Nephron (organoid): ENCODE data around the gene CFAP61.
A peak's percentile ranks its signal among the peaks of the same experiment; 100 is the strongest.

Source experiments
- H3K27ac Mint-ChIP-seq, 3 experiments: 2 replicates each; pipeline ENCODE4 v1.8.0; 2020; ENCODE audit warnings: mixed read lengths in 3 of 3, mild to moderate bottlenecking in 2 of 3, moderate library complexity in 1 of 3
- H3K27me3 Mint-ChIP-seq: 2 replicates; pipeline ENCODE4 v1.8.0; 2021; ENCODE audit warnings: low read depth, mild to moderate bottlenecking, moderate library complexity, mixed read lengths
- H3K36me3 Mint-ChIP-seq: 2 replicates; pipeline ENCODE4 v1.8.0; 2020; ENCODE audit warnings: low read depth, mixed read lengths
- H3K4me1 Mint-ChIP-seq: 2 replicates; pipeline ENCODE4 v1.8.0; 2020; ENCODE audit warnings: mixed read lengths
- H3K4me3 Mint-ChIP-seq, 3 experiments: 2 replicates each; pipeline ENCODE4 v1.8.0; 2020; ENCODE audit warnings: mild to moderate bottlenecking in 3 of 3, mixed read lengths in 3 of 3, moderate library complexity in 2 of 3
- H3K9me3 Mint-ChIP-seq: 2 replicates; pipeline ENCODE4 v1.8.0; 2020; ENCODE audit warnings: mixed read lengths
- CTCF ChIP-seq, 3 experiments: fragments of 200-600 bp; sonication (generic); IDR thresholded peaks; one replicate each; pipeline ENCODE4 v1.5.0; 2021; ENCODE audit warnings: antibody characterized with exemption in 3 of 3; ENCODE audit not compliant: unreplicated experiment in 3 of 3

The CFAP61 gene

DNA sequence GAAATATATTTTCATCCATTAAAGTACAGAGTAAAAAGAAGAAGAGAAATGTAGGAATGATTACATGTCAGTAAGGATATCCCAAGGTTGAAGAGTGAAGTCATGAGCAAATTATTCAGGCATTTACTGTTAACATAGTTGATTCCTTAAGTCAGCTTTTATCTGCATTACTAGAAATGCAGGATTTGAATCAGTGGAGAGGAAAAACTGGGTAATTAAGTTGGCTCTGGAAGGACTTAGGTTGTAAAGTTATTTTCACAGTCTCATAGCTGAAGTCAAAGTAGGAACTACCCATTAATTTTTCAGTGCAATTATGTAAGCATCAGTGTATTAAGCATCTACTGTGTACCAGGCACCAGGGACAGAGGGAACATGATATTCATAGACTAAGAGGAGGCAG is 27.4 kb upstream of the CFAP61 start:
- no peaks in the 10 kb centered on the region for H3K27me3 Mint-ChIP-seq
- no peak overlapping the region for H3K4me3 Mint-ChIP-seq
- H3K27ac Mint-ChIP-seq: peak overlapping the region in 1 of 3 experiments; percentile 43
- H3K9me3 Mint-ChIP-seq: no peaks in the 10 kb centered on the region
- peaks cover 31% of the 10 kb centered on the region for H3K4me1 Mint-ChIP-seq
- H3K36me3 Mint-ChIP-seq: peaks cover 27% of the 10 kb centered on the region
- no peak for TF ChIP-seq CTCF (IDR thresholded peaks at IDR 0.05; ENCODE audit: unreplicated experiment in 3 of 3)

DNA sequence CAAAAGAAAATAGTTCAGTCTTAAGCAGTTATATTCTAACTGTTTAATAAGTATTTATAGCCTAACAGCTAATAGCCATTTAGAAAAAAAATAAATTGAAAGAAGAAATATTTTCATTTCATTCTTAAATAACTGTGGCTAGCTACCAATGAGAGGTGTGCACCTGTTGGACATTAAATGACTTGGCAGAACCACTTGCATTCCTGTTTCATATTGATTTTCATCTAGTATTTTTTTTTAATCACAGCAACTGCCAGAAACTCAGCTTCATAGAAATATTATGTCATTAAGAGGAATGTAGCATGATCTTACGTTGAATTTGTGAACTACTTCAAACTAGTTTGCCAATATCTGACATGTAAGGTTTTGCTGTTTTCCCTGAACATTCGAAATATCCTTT is 25.0 kb upstream of the CFAP61 start:
- Mint-ChIP-seq H3K36me3 (peaks cover 35% of the 10 kb centered on the region), H3K27ac (no peak overlapping the region), H3K9me3 (no peaks in the 10 kb centered on the region), H3K4me1 (peaks cover 12% of the 10 kb centered on the region), H3K4me3 (no peak overlapping the region), H3K27me3 (no peaks in the 10 kb centered on the region)
- TF ChIP-seq CTCF (IDR thresholded peaks at IDR 0.05; ENCODE audit: unreplicated experiment in 3 of 3): no peak

- H3K9me3 Mint-ChIP-seq: no peaks in the 10 kb centered on the region
- H3K4me3 Mint-ChIP-seq: no peak overlapping the region
- no peaks in the 10 kb centered on the region for H3K27me3 Mint-ChIP-seq
- peaks cover 60% of the 10 kb centered on the region for H3K36me3 Mint-ChIP-seq
- TF ChIP-seq CTCF (IDR thresholded peaks at IDR 0.05; ENCODE audit: unreplicated experiment in 3 of 3): no peak
- H3K27ac Mint-ChIP-seq: no peak overlapping the region
- peaks cover 3% of the 10 kb centered on the region for H3K4me1 Mint-ChIP-seq
Observed at GRCh38 chr20:20031790-20032189, 20.5 kb upstream of the CFAP61 start.

DNA sequence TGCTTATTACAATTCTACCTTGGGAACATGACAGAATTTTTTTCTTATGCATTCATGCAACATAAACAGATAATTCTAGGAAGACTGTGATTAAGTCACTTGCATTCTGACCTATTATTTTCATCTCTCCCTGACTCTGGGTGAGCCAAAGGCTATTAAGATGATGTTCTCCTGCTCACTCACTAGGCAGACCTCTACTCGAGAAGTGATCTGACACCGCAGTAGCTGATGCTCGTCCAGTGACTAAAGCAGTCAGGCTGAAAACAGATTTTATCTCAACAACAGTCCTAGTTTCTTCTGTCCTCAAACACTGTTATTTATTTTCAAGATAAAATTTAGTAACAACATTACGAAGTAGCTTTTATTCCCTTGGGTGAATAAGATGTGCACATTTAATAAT is 17.8 kb upstream of the CFAP61 start:
- no peak overlapping the region for H3K4me3 Mint-ChIP-seq
- H3K36me3 Mint-ChIP-seq: peaks cover 63% of the 10 kb centered on the region

DNA sequence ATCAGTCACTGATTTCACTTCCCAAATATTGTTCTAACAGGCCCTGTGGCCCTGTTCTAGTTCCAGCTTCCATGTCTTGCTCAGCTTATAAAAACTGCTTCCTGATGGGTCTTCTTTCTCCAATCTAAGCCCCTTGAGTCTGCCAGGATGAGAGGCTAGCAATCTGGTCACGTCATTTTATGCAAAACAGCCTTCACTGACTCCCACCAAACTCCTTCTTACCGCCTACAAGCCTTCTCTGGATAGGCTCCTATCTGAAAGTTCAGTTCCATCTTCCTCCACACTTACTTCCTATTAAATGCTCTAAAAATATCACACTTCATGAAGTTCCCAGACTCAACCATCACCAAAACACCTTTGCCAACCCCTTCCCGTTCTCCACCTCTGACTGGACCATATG is 15.6 kb upstream of the CFAP61 start:
- Mint-ChIP-seq H3K4me3 (no peak overlapping the region), H3K9me3 (no peaks in the 10 kb centered on the region), H3K27ac (no peak overlapping the region), H3K36me3 (peaks cover 78% of the 10 kb centered on the region), H3K27me3 (no peaks in the 10 kb centered on the region), H3K4me1 (no peaks in the 10 kb centered on the region)
- no peak for TF ChIP-seq CTCF (IDR thresholded peaks at IDR 0.05; ENCODE audit: unreplicated experiment in 3 of 3)

More for the DNA sequence above, 17.8 kb upstream of the CFAP61 start:
- H3K27me3 Mint-ChIP-seq: no peaks in the 10 kb centered on the region
- H3K9me3 Mint-ChIP-seq: no peaks in the 10 kb centered on the region
- TF ChIP-seq CTCF (IDR thresholded peaks at IDR 0.05; ENCODE audit: unreplicated experiment in 3 of 3): no peak
- no peaks in the 10 kb centered on the region for H3K4me1 Mint-ChIP-seq
- no peak overlapping the region for H3K27ac Mint-ChIP-seq

- H3K36me3 Mint-ChIP-seq: peaks cover 79% of the 10 kb centered on the region
- TF ChIP-seq CTCF (IDR thresholded peaks at IDR 0.05; ENCODE audit: unreplicated experiment in 3 of 3): no peak
- H3K27me3 Mint-ChIP-seq: no peaks in the 10 kb centered on the region
- H3K4me3 Mint-ChIP-seq: no peak overlapping the region
- H3K27ac Mint-ChIP-seq: peak overlapping the region in 1 of 3 experiments; percentile 49
- no peaks in the 10 kb centered on the region for H3K9me3 Mint-ChIP-seq
- no peaks in the 10 kb centered on the region for H3K4me1 Mint-ChIP-seq
Observed at GRCh38 chr20:20037960-20038359, 14.4 kb upstream of the CFAP61 start.
